ENCODE measurements around the gene NEURL1. TPM values are rescaled to one million over a fixed set of nuclear protein-coding genes. Genes with fewer than 3 reads are reported as not detected.

The NEURL1 gene
- total and polyA plus RNA-seq, 10 of the 15 experiments (the other 5 are each of a cell fraction or from before 2014, with no cell fraction given), result 0.02 to 0.05 (median 0.05) TPM; not detected in 6

DNA sequence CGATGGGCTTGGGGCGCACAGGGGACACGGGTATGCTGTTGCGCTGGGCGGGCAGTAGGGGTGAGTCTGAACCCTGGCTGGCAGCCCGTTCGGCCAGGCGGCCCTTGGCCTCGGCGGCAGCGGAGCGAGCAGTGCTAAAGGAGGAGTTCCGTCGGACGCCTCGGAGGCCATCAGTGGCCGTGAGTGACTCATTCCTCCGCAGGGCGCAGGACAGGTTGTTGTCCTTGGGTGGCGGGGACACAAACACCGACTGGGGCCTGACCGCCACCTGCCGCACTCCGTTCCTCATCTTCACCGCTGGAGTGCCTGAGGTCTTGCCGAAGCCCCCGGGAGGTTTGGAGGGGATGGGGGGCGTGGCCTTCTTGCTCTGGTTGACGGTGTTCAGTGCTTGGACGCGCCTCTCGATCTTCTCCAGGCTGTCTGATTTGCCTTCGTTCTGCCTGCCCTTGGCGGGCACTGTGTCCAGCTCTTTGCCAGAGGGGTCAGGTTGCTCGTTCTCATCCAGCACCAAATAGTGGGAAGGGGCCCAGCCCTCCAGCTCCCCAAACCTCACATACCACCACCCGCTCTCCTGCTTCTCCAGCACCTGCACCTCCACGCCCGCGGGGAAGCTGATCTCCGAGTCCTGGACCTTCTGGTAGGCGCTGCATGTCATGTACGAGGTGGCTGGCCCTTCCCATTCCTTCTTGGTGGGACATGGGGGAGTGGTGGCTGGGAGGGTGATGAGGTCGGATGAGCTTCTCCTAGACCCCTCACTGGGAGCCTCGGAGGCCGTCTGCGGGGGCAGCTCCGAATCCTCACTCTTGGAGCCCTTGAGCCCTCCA lies 108.7 kb downstream of the NEURL1 start:
- 91% methylated on average over 46 of the region's 47 CpGs for WGBS (ENCODE audit: insufficient coverage, insufficient replicate concordance, low lambda C conversion rate, missing lambda C conversion rate)
- Histone ChIP-seq H3K27me3 (replicated peaks in 1 of 2; ENCODE audit: control insufficient read depth in 2 of 2, insufficient read depth in 2 of 2, low read length in 1 of 2) (no peaks in the 10 kb centered on the region), H3K27ac (ENCODE audit: control insufficient read depth, insufficient read depth) (no peak overlapping the region), H3K4me2 (ENCODE audit: control insufficient read depth, insufficient read depth) (no peak overlapping the region), H2AFZ (ENCODE audit: control insufficient read depth, low read depth, low read length) (no peak overlapping the region), H4K20me1 (ENCODE audit: control insufficient read depth, insufficient read depth) (no peaks in the 10 kb centered on the region), H3K4me3 (no peak overlapping the region), H3K9me3 (replicated peaks; ENCODE audit: control insufficient read depth, insufficient read depth, low read length) (no peaks in the 10 kb centered on the region), H3K79me2 (ENCODE audit: control insufficient read depth, insufficient read depth, low read length) (no peaks in the 10 kb centered on the region), H3K9ac (ENCODE audit: control insufficient read depth, insufficient read depth, low read length) (no peak overlapping the region), H3K4me1 (ENCODE audit: control insufficient read depth, insufficient read depth, low read length) (no peaks in the 10 kb centered on the region), H3K36me3 (ENCODE audit: control insufficient read depth in 2 of 2, insufficient read depth in 2 of 2, low read length in 1 of 2) (peaks cover 5 to 8% of the 10 kb centered on the region in 2 experiments; a peak in 3 of 4 replicates)
- intact Hi-C loops (cut with micrococcal nuclease; ENCODE audit: unreplicated experiment), result no loop called here
- ATAC-seq (no peak), FAIRE-seq (no peak), DNase-seq (ENCODE audit: low read depth, low spot score) (no peak)
- in situ Hi-C loops (cut with MboI), result loop anchor here (10.0 kb wide), 1 partner anchor 83 kb away; no protein-coding TSS in a partner anchor
- ChIA-PET RAD21 (ENCODE audit: unreplicated experiment) (no interaction called here), POLR2A (interaction anchor here (0.5 kb wide), 1 partner anchor 899 kb away, joined by 6 read pairs; no protein-coding TSS in a partner anchor), SMC1A (ENCODE audit: uncharacterized antibody, unreplicated experiment) (no interaction called here), CTCF (interaction anchor here (0.5 to 1.5 kb wide), 3 partner anchors 13 to 84 kb away, joined by 3 to 6 read pairs (median 4); no protein-coding TSS in a partner anchor)
- TF ChIP-seq MEF2A (IDR thresholded peaks at IDR 0.05; ENCODE audit: insufficient read depth, low read depth, low read length) (no peak), MYB (IDR thresholded peaks at IDR 0.05; ENCODE audit: borderline replicate concordance, low read depth, low read length) (no peak), KAT2A (conservative IDR thresholded peaks at IDR 0.05; ENCODE audit: control insufficient read depth, low read depth, low read length) (no peak)
- TF ChIP-seq, protein P1, sequence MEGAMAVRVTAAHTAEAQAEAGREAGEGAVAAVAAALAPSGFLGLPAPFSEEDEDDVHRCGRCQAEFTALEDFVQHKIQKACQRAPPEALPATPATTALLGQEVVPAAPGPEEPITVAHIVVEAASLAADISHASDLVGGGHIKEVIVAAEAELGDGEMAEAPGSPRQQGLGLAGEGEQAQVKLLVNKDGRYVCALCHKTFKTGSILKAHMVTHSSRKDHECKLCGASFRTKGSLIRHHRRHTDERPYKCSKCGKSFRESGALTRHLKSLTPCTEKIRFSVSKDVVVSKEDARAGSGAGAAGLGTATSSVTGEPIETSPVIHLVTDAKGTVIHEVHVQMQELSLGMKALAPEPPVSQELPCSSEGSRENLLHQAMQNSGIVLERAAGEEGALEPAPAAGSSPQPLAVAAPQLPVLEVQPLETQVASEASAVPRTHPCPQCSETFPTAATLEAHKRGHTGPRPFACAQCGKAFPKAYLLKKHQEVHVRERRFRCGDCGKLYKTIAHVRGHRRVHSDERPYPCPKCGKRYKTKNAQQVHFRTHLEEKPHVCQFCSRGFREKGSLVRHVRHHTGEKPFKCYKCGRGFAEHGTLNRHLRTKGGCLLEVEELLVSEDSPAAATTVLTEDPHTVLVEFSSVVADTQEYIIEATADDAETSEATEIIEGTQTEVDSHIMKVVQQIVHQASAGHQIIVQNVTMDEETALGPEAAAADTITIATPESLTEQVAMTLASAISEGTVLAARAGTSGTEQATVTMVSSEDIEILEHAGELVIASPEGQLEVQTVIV (IDR thresholded peaks at IDR 0.05; ENCODE audit: borderline replicate concordance, partially characterized antibody), result no peak
- no TSS peak for BruUV-seq (replicated peaks)

Measured in GM12878 (cell line).